IMR-90 (cell line): ENCODE data around the gene GRAMD1B. TPM values are rescaled to one million over a fixed set of nuclear protein-coding genes. Genes with fewer than 3 reads are reported as not detected.

Experiments used
- ATAC-seq: fragments of 200-7000 bp; cut with Tn5 transposase; 2 replicates; pipeline ENCODE4 v1.9.1; 2020; ENCODE audit warnings: low read depth, mild to moderate bottlenecking, moderate library complexity
- BruUV-seq: library from RNA; stranded (reverse); fragments of 400-500 nt; replicated peaks from 2 replicates; lab custom pipeline; 2021; lab: Mats Ljungman, UMichigan
- CTCF ChIA-PET: fragments of 300-600 bp; formaldehyde crosslinking; extraction: SDS; loops from one replicate; lab custom pipeline; 2021; ENCODE audit warnings: antibody characterized with exemption; lab: Yijun Ruan, JAX
- POLR2A ChIA-PET: fragments of 300-600 bp; sonication (Branson Sonifier 250); formaldehyde crosslinking; loops from one replicate; lab custom pipeline; 2022; ENCODE audit warnings: antibody characterized with exemption; ENCODE audit not compliant: unreplicated experiment; lab: Charles Lee
- DNase-seq: peaks from one replicate; pipeline ENCODE4 v3.0.0; 2013
- H2AFZ ChIP-seq: replicated peaks from 2 replicates; pipeline ENCODE3; 2013; ENCODE audit warnings: low read length, mild to moderate bottlenecking; ENCODE audit not compliant: poor library complexity
- H2AK5ac ChIP-seq: 2 replicates; pipeline ENCODE4 v1.6.1; 2013; ENCODE audit warnings: low read depth, low read length, inconsistent platforms
- H2AK9ac ChIP-seq: replicated peaks from 2 replicates; pipeline ENCODE3; 2013; ENCODE audit warnings: mild to moderate bottlenecking, low read depth, low read length, moderate library complexity; ENCODE audit not compliant: poor library complexity
- H2BK120ac ChIP-seq: 2 replicates; pipeline ENCODE4 v1.6.1; 2013; ENCODE audit warnings: low read depth, low read length, inconsistent platforms
- H2BK15ac ChIP-seq: 3 replicates; pipeline ENCODE4 v1.6.1; 2013; ENCODE audit warnings: low read depth, low read length, inconsistent platforms
- H2BK20ac ChIP-seq: 2 replicates; pipeline ENCODE4 v1.6.1; 2013; ENCODE audit warnings: low read depth, mild to moderate bottlenecking, inconsistent platforms, low read length, moderate library complexity
- H2BK5ac ChIP-seq: 2 replicates; pipeline ENCODE4 v1.6.1; 2013; ENCODE audit warnings: mild to moderate bottlenecking, low read depth, low read length, inconsistent platforms; ENCODE audit not compliant: poor library complexity, severe bottlenecking
- H3K14ac ChIP-seq: replicated peaks from 2 replicates; pipeline ENCODE4 v1.6.1; 2013; ENCODE audit warnings: low read depth, low read length, inconsistent platforms
- H3K18ac ChIP-seq: 2 replicates; pipeline ENCODE4 v1.6.1; 2013; ENCODE audit warnings: low read depth, low read length, control low read depth
- H3K23ac ChIP-seq: 2 replicates; pipeline ENCODE4 v1.6.1; 2013; ENCODE audit warnings: low read depth, low read length, inconsistent platforms
- H3K27ac ChIP-seq: 2 replicates; pipeline ENCODE4 v1.5.1; 2013; ENCODE audit warnings: mild to moderate bottlenecking, control low read depth, low read length; ENCODE audit not compliant: insufficient read depth
- H3K27me3 ChIP-seq: 2 replicates; pipeline ENCODE4 v1.6.1; 2013; ENCODE audit warnings: low read length; ENCODE audit not compliant: control insufficient read depth, insufficient read depth
- H3K36me3 ChIP-seq: 2 replicates; pipeline ENCODE4 v1.6.1; 2013; ENCODE audit warnings: low read length, mixed read lengths; ENCODE audit not compliant: control insufficient read depth, insufficient read depth
- H3K4ac ChIP-seq: 2 replicates; pipeline ENCODE4 v1.6.1; 2013; ENCODE audit warnings: low read depth, low read length, inconsistent platforms
- H3K4me1 ChIP-seq: 2 replicates; pipeline ENCODE4 v1.6.1; 2013; ENCODE audit warnings: low read length, mixed read lengths; ENCODE audit not compliant: control insufficient read depth, insufficient read depth
- H3K4me2 ChIP-seq: 2 replicates; pipeline ENCODE4 v1.6.1; 2013; ENCODE audit warnings: low read depth, mild to moderate bottlenecking, control low read depth, low read length, moderate library complexity
- H3K4me3 ChIP-seq: 2 replicates; pipeline ENCODE4 v1.5.1; 2013; ENCODE audit warnings: low read depth, mild to moderate bottlenecking, control low read depth, low read length, moderate library complexity; ENCODE audit not compliant: insufficient read depth
- H3K56ac ChIP-seq: 2 replicates; pipeline ENCODE4 v1.6.1; 2013; ENCODE audit warnings: low read length, inconsistent platforms; ENCODE audit not compliant: insufficient read depth; ENCODE audit errors: extremely low read depth
- H3K79me1 ChIP-seq, 2 experiments: 2 replicates each; pipeline ENCODE4 v1.6.1; 2013; ENCODE audit warnings: low read length in 2 of 2, inconsistent platforms in 1 of 2, low read depth in 1 of 2
- H3K9ac ChIP-seq: 2 replicates; pipeline ENCODE4 v1.6.1; 2013; ENCODE audit warnings: low read depth, low read length, control low read depth
- H3K9me1 ChIP-seq: 2 replicates; pipeline ENCODE4 v1.6.1; 2013; ENCODE audit warnings: low read length, inconsistent platforms; ENCODE audit not compliant: insufficient read depth
- H3K9me3 ChIP-seq: 2 replicates; pipeline ENCODE4 v1.6.1; 2013; ENCODE audit warnings: low read length; ENCODE audit not compliant: control insufficient read depth, insufficient read depth
- H4K20me1 ChIP-seq: 2 replicates; pipeline ENCODE4 v1.6.1; 2013; ENCODE audit warnings: low read length, inconsistent platforms; ENCODE audit not compliant: insufficient read depth
- H4K5ac ChIP-seq: 2 replicates; pipeline ENCODE4 v1.6.1; 2013; ENCODE audit warnings: mild to moderate bottlenecking, low read depth, low read length, control low read depth
- H4K8ac ChIP-seq, 2 experiments: 2 replicates each; pipeline ENCODE4 v1.6.1; 2013; ENCODE audit warnings: low read depth in 2 of 2, low read length in 2 of 2, control low read depth in 1 of 2, inconsistent platforms in 1 of 2
- H4K91ac ChIP-seq: 2 replicates; pipeline ENCODE4 v1.6.1; 2013; ENCODE audit warnings: low read depth, low read length, inconsistent platforms; ENCODE audit not compliant: insufficient read depth
- BHLHE40 ChIP-seq: fragments of 150-350 bp; IDR thresholded peaks from 2 replicates; pipeline ENCODE4 v1.6.1; 2016; ENCODE audit warnings: mild to moderate bottlenecking, low read depth, low read length
- CEBPB ChIP-seq: IDR thresholded peaks from 2 replicates; pipeline ENCODE4 v1.6.1; 2012; ENCODE audit warnings: low read depth, low read length, improper control_type of control experiment
- CTCF ChIP-seq: conservative IDR thresholded peaks from 2 replicates; pipeline ENCODE4 v1.5.1; 2012; ENCODE audit warnings: mild to moderate bottlenecking, low read depth, low read length, improper control_type of control experiment
- MAFK ChIP-seq: IDR thresholded peaks from 2 replicates; pipeline ENCODE4 v1.6.1; 2012; ENCODE audit warnings: low read depth, low read length, improper control_type of control experiment
- MAZ ChIP-seq: IDR thresholded peaks from 2 replicates; pipeline ENCODE4 v1.6.1; 2012; ENCODE audit warnings: low read depth, mild to moderate bottlenecking, low read length, improper control_type of control experiment, moderate library complexity, borderline replicate concordance
- NFE2L2 ChIP-seq: fragments of 150-350 bp; IDR thresholded peaks from 2 replicates; pipeline ENCODE4 v1.6.1; 2016; ENCODE audit warnings: low read depth, mild to moderate bottlenecking, low read length
- POLR2A ChIP-seq: IDR thresholded peaks from 2 replicates; pipeline ENCODE4 v1.6.1; 2012; ENCODE audit warnings: mild to moderate bottlenecking, low read depth, low read length
- RAD21 ChIP-seq: IDR thresholded peaks from 2 replicates; pipeline ENCODE4 v1.6.1; 2012; ENCODE audit warnings: low read length, improper control_type of control experiment
- RCOR1 ChIP-seq: IDR thresholded peaks from 2 replicates; pipeline ENCODE4 v1.6.1; 2012; ENCODE audit warnings: mild to moderate bottlenecking, low read length, improper control_type of control experiment; ENCODE audit not compliant: insufficient replicate concordance
- SMC3 ChIP-seq: fragments of 150-350 bp; IDR thresholded peaks from 2 replicates; pipeline ENCODE4 v1.6.1; 2016; ENCODE audit warnings: low read depth, mild to moderate bottlenecking, antibody characterized with exemption, low read length, moderate library complexity
- dilution Hi-C: fragments of 300-500 bp; cut with HindIII; formaldehyde crosslinking; loops from one replicate; pipeline ENCODE4 v1.14.3; 2018; ENCODE audit warnings: low sequenced_read_pairs; ENCODE audit not compliant: unreplicated experiment
- in situ Hi-C: fragments of 300-500 bp; cut with MboI; formaldehyde crosslinking; loops from 3 replicates; pipeline ENCODE4 v1.14.3; 2019; ENCODE audit warnings: low sequenced_read_pairs, inconsistent platforms, mixed read lengths
- intact Hi-C: fragments of 100-400 bp; cut with micrococcal nuclease; formaldehyde crosslinking; loops from 2 replicates; pipeline ENCODE4 v1.10.0; 2022
- polyA plus RNA-seq, 3 experiments: library from polyadenylated mRNA; depleted of rRNA; stranded (reverse); fragments of >200 nt; gene quantifications; 2 replicates each; pipeline ENCODE4 v1.2.3, GENCODE V29; 2012; ENCODE audit warnings: low replicate concordance in 1 of 3
- total RNA-seq: library from RNA; depleted of rRNA; stranded (reverse); fragments of >200 nt; gene quantifications from 2 replicates; pipeline ENCODE4 v1.2.3, GENCODE V29; 2012
- TF ChIP-seq, protein P1 (sequence below): fragments of 150-350 bp; IDR thresholded peaks from 2 replicates; pipeline ENCODE4 v1.6.1; 2016; ENCODE audit warnings: low read depth, mild to moderate bottlenecking, low read length, moderate library complexity, borderline replicate concordance

Gene GRAMD1B
- total and polyA plus RNA-seq, 2 of the 4 experiments (the other 2 are of a cell fraction): 7.1 to 7.2 TPM

DNA sequence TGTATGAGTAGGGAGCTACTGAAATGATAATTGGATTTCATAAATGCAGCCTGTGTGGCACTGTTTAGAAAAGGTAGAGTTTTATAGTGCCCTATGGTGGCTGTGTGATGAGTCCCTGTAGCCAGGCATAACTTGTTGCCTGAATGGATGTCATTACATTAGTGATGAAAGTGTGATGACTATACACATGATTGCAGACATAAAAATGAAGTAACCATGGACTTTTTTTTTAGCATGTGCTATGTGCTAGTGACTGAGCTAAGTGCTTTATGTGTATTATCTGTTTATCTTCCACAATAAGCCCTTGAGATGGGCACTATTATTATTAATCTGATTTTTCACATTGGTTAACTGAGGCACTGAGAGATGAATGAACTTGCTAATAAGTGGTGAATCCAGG lies 13.5 kb upstream of the GRAMD1B start:
- ChIA-PET CTCF (interaction anchor here (3.5 kb wide), 1 partner anchor 9 kb away, joined by 15 read pairs; no protein-coding TSS in a partner anchor), POLR2A (no interaction called here)
- no peak overlapping the region for H3K27ac ChIP-seq
- H4K91ac ChIP-seq: no peak overlapping the region
- no peak overlapping the region for H2AK9ac ChIP-seq
- H2AK5ac ChIP-seq: no peak overlapping the region
- ATAC-seq: no peak
- H3K9me3 ChIP-seq: no peaks in the 10 kb centered on the region
- H4K20me1 ChIP-seq: no peaks in the 10 kb centered on the region
- intact Hi-C loops (no loop called here), dilution Hi-C loops (no loop called here), in situ Hi-C loops (no loop called here)
- no peak overlapping the region for H2BK20ac ChIP-seq
- no peak overlapping the region for H3K4me3 ChIP-seq
- no peak overlapping the region for H3K4ac ChIP-seq
- no peak overlapping the region for H4K5ac ChIP-seq
- H3K9me1 ChIP-seq: no peaks in the 10 kb centered on the region
- BruUV-seq: no TSS peak
- H3K79me1 ChIP-seq: no peaks in the 10 kb centered on the region
- H4K8ac ChIP-seq: no peak overlapping the region
- no peak overlapping the region for H3K4me2 ChIP-seq
- no peak overlapping the region for H3K14ac ChIP-seq
- no peak overlapping the region for H2BK5ac ChIP-seq
- no peak overlapping the region for H2BK120ac ChIP-seq
- H3K23ac ChIP-seq: no peak overlapping the region
- peaks cover 30% of the 10 kb centered on the region for H3K27me3 ChIP-seq
- H3K9ac ChIP-seq: no peak overlapping the region
- no peaks in the 10 kb centered on the region for H3K4me1 ChIP-seq
- no peak overlapping the region for H3K18ac ChIP-seq
- H2BK15ac ChIP-seq: no peak overlapping the region
- TF ChIP-seq MAFK (no peak), MAZ (no peak), SMC3 (no peak), RAD21 (no peak), POLR2A (no peak), CEBPB (no peak), BHLHE40 (no peak), NFE2L2 (no peak), CTCF (no peak), RCOR1 (no peak)
- TF ChIP-seq, protein P1, sequence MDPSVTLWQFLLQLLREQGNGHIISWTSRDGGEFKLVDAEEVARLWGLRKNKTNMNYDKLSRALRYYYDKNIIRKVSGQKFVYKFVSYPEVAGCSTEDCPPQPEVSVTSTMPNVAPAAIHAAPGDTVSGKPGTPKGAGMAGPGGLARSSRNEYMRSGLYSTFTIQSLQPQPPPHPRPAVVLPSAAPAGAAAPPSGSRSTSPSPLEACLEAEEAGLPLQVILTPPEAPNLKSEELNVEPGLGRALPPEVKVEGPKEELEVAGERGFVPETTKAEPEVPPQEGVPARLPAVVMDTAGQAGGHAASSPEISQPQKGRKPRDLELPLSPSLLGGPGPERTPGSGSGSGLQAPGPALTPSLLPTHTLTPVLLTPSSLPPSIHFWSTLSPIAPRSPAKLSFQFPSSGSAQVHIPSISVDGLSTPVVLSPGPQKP: no peak
- no peak overlapping the region for H2AFZ ChIP-seq
- no peaks in the 10 kb centered on the region for H3K36me3 ChIP-seq
- H3K56ac ChIP-seq: no peak overlapping the region
- DNase-seq: no peak
